Spleen (tissue), 7 donors: ENCODE measurements around the gene PSENEN.

Experiments used
- CTCF ChIP-seq, 11 experiments: fragments of 200-600 bp in 7 of 11; fragments of 450-650 bp in 4 of 11; sonication (generic) in 4 of 11; IDR thresholded peaks in 8 of 11; conservative IDR thresholded peaks in 3 of 11; 1 replicate in 7 of 11; 2 replicates in 4 of 11; pipeline versions ENCODE4 v1.4.0 to v1.8.0; 2016 to 2021; ENCODE audit warnings: antibody characterized with exemption in 11 of 11, inconsistent platforms in 4 of 11, mild to moderate bottlenecking in 1 of 11
- POLR2A ChIP-seq, 3 donors: fragments of 450-650 bp; IDR thresholded peaks; one replicate each; pipeline ENCODE4 v1.5.1; 2017; ENCODE audit warnings: antibody characterized with exemption in 3 of 3, mild to moderate bottlenecking in 1 of 3
- donor health status: DM: no; HTN: no; CAD: no; lungs with moderate emphysema.
- donor health status: DM: no; HTN: no; CAD: no.
- donor health status: DM: no; HTN: no; CAD: no.

GRCh38 chr19:35720163-35720524 is 25.3 kb upstream of the PSENEN start:
- TF ChIP-seq POLR2A (IDR thresholded peaks at IDR 0.05) (no peak), CTCF (IDR thresholded peaks at IDR 0.05 in 8 of 11, conservative IDR thresholded peaks at IDR 0.05 in 3 of 11) (no peak)
